EL (cell line): Measurements from ENCODE around the gene COL1A1.

Source experiments
- DNase-seq: peaks from one replicate; pipeline ENCODE4 v3.0.0-alpha.2; 2016

Gene COL1A1

DNA sequence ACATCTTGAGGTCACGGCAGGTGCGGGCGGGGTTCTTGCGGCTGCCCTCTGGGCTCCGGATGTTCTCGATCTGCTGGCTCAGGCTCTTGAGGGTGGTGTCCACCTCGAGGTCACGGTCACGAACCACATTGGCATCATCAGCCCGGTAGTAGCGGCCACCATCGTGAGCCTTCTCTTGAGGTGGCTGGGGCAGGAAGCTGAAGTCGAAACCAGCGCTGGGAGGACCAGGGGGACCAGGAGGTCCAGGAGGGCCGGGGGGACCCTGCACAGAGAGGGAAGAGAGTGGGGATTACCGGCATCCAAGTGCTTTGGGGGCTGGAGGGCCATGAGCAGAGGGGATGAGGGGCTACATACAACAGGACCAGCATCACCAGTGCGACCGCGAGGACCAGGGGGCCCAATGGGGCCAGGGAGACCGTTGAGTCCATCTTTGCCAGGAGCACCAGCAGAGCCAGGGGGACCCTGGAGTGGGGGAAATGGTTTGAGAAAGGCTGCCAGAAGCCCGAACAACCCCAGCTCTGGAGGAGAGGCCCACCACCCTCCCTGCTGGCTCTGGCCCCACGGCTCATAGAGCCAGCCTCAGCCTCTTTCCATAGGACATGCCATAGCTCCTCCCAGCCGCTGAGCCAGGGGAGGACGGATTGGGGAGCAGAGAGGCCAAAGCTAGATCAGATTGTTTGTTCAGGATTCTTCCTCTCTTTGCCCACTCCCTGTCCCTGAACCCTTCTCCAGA lies 14.6 kb downstream of the COL1A1 start:
- DNase-seq = peak; percentile 60

DNA sequence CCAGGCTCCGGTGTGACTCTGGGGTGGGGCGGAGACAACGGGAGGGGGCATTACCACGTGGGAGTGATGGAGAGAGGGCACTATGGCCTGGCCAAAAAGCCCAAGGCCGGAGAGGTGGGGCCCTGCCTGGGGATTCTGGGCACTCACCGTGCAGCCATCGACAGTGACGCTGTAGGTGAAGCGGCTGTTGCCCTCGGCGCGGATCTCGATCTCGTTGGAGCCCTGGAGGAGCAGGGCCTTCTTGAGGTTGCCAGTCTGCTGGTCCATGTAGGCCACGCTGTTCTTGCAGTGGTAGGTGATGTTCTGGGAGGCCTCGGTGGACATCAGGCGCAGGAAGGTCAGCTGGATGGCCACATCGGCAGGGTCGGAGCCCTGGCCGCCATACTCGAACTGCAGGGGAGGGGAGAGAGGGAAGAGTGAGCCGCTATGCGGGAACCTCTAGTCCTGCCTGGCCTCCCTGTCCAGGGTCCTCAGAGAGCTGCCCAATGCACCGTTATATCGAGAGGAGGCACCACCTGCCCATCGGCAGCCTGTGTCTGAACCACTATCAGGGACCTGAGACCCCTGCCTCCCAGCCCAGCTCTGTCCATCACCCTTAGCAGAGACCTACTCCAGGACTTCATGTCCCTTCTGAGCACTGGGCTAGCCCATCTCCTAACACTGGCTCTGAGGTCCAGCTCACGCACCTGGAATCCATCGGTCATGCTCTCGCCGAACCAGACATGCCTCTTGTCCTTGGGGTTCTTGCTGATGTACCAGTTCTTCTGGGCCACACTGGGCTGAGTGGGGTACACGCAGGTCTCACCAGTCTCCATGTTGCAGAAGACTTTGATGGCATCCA lies 15.6 kb downstream of the COL1A1 start:
- DNase-seq = no peak

- peak; percentile 74 for DNase-seq
Observed at GRCh38 chr17:50184611-50185398, 16.6 kb downstream of the COL1A1 start.

DNA sequence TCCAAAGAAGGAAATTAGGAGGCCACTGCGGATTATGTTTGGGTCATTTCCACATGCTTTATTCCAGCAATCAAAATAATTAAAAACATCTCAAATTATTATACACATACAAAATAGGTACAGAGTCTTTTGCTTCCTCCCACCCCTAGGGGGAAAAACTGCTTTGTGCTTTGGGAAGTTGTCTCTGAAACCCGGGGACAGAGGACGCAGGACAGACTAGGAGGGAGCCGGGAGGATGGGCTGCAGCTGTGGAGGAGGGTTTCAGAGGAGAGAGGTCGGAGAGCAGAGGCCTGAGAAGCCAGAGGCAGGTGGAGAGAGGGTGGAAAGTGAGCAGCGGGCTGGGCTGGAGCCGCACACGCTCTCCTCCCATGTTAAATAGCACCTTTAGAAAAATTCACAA lies 17.4 kb downstream of the COL1A1 start:
- no peak for DNase-seq

DNA sequence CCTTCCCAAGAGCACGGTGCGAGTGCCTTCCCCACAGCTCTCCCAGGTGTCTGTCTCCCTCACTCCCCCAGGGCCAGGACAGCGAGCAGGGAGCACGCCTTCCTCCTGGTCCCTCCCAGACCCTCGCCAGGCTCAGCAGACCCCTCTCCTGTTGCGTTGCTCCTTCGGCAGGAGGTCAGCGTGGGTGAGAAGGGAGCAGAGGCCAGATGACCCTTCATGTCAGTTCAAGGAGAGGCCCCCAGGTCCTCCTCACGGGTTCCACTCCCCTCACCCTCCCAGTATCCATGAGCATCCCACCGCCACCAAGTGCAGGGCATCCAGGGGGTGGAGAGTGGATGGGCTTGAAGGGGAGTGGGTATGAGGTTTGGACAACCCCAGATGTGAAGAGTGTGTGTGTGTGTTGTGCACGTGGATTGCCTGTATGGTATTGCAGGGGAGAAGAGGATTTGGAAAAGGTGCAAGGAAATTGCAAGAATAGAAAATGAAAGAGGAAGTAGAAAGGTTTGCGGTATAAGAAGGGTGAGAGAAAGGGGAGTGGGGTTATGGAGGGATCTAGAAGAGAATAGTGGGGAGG lies 17.9 kb downstream of the COL1A1 start:
- no peak for DNase-seq

GRCh38 chr17:50182783-50183420 lies 18.5 kb downstream of the COL1A1 start:
- no peak for DNase-seq

- peak; percentile 57 for DNase-seq
Observed at GRCh38 chr17:50181591-50182560, 19.6 kb downstream of the COL1A1 start.

GRCh38 chr17:50181144-50181543 lies 20.3 kb downstream of the COL1A1 start:
- no peak for DNase-seq

DNA sequence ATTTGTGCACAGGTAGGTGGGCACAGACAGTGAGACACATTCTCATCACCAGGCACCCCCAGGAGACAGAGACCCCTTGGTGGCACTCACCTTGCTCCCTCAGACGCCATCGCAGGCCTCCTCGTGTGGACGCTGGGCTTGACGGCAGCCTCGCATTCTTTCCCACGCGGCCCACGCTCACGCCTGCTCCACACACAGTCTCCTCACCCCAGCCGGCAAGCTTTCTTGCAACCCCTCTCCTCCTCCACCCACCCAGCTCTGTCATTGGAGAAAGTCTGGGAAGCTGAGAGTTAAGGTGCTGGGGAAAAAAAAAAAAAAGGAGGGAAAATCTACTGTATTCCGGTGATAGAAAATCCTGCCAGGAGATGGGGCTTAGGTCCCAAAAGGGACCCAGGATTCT lies 20.8 kb downstream of the COL1A1 start:
- no peak for DNase-seq

GRCh38 chr17:50180111-50180510 lies 21.3 kb downstream of the COL1A1 start:
- no peak for DNase-seq

DNA sequence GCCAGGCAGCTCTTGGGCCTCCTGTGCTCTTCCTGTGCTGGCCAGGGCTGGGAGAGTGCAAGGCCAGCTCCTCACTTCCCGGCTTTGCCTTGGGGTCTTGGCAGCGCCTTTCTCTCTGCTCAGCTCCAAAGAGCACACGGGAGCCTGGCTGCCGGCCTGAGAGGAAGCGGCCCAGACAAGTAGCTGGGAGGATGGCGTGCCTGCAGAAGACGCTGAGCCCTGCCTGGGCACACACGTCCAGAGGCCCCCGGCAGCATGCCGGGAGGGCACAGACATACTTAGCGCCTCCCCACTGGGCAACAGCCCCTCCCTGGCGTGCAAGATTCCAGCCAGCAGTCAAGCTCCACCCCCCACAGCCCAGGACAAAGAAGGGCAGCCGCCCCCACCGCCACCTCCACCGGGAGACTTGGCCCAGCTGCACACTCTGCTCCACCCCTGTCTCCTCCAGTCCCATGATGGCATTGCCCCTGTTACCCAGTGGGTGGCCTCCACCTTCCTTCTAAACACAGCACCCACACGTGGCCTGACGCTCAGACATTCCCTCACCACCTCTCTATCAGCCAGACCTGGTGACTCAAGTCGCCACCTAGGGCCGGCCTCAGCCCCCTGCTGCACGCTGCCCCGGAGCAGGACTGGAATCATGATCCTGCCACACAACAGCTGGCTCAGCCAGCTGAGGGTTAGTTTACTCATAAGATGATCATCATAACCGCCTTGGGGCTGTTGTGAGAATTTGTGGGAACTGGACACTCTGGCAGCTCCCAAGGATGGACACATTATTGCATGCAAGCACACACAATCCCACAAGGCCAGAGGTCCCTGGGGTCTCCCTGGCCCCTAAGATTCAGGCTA lies 23.2 kb downstream of the COL1A1 start:
- peak; percentile 99 for DNase-seq

- no peak for DNase-seq
Observed at GRCh38 chr17:50177476-50177875, 24.0 kb downstream of the COL1A1 start.

GRCh38 chr17:50176559-50177357 lies 24.7 kb downstream of the COL1A1 start:
- no peak for DNase-seq

DNA sequence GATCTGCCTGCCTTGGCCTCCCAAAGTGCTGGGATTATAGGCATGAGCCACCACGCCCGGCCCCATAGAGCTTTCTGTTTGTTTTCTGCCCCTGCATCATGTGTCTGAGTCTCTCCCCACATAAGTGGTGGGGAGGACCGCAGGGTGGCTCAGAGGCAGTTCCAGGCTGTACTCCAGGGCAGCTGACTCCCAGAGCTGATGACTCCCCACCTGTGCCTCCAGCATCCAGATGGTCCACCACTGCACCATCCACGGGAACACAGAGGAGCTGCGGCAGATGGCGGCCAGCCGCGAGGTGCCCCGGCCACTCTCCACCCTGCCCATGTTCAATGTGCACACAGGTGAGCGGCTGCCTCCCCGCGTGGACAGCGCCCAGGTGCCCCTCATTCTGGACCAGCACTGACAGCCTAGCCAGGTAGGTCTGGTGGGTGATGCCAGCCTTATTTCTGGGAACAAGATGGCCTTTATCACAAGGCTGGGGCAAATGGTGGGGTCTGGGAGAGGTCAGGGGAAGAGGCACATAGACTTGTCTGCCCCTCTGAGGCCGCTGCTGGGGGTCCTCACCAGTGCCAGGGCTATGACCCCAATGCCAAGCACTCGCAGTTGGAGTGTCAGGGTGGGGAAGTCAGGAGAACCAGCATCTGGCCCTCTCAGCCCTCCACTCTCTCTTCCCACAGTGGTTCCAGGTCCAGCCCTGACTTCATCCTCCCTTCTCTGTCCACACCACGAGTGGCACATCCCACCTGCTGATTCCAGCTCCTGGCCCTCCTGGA lies 26.2 kb downstream of the COL1A1 start:
- DNase-seq = no peak

- no peak for DNase-seq
Observed at GRCh38 chr17:50174444-50174843, 27.0 kb downstream of the COL1A1 start.

DNA sequence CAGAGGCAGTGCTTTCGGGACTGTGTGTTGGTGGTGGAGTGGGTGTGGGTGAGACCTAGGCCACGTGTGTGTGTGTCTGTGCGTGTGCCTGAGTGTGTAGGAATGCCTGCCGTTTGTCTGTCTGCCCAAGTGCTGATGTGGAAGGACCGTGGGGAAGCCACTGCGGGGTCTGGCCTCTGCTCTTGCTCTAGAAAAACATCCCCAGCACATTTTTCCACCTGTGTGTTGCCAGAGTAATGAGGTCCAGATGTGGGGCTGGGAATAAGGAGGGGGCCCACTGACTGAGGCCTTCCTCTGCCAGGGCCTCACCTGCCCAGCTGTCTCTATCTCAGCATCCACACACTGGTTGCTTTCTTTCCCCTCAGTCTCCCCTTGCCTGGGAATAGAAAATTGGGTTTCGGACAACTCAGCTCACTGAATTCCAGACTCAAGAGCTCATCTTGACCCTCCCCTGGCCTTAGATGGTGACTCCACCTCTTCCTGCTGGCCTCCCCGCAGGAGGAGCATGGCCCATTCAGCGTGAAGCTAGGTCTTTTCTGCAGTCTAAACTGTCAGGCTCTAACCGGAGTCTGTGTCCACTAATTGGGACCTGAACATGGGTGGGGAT lies 28.0 kb downstream of the COL1A1 start:
- DNase-seq = peak; percentile 96

GRCh38 chr17:50172936-50173334 lies 28.5 kb downstream of the COL1A1 start:
- DNase-seq = no peak

DNA sequence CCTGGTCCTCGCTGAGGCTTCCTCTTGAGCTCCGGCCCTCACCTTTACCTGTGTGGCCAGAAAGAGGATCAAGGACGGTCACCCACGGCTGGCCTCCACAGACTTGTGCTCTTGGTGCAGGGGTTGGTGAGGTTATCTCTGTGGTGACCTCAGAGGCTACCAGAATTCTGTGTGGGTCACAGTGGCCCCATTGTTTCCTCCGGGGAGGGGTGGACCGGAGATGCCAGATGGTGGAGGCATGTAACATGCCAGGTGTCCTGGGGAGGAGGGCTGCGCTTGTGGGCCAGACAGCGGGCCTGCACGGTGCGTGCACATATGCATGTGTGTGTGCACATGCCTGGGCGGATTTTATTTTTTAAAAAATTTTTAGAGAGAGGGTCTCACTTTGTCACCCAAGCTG lies 29.3 kb downstream of the COL1A1 start:
- no peak for DNase-seq
